ENCODE results near the gene HDHD2.

HDHD2 gene

GRCh38 chr18:47141289-47141688 is 9.0 kb downstream of the HDHD2 start:
- H3K36me3 ChIP-seq (ENCODE audit: control insufficient read depth in 1 of 2, insufficient read depth in 2 of 2, low read depth in 1 of 2, low read length in 2 of 2): peaks cover 0 to 16% of the 10 kb centered on the region in 2 experiments
- H2BK120ac ChIP-seq (ENCODE audit: low read depth, low read length): no peak overlapping the region
- H3K4me1 ChIP-seq (ENCODE audit: control insufficient read depth, insufficient read depth, low read depth, low read length): no peaks in the 10 kb centered on the region
- no peak overlapping the region for H2BK15ac ChIP-seq (ENCODE audit: low read depth, poor library complexity, severe bottlenecking)
- no peak overlapping the region for H2BK5ac ChIP-seq (ENCODE audit: low read depth, low read length, poor library complexity, severe bottlenecking)
- DNase-seq: no peak
- H2BK12ac ChIP-seq (ENCODE audit: low read length in 2 of 2): no peak overlapping the region
- no peak overlapping the region for H4K8ac ChIP-seq (ENCODE audit: low read length)
- H3K4ac ChIP-seq (ENCODE audit: low read depth in 1 of 2, low read length in 2 of 2): no peak overlapping the region
- no peaks in the 10 kb centered on the region for H3K27me3 ChIP-seq (ENCODE audit: control insufficient read depth in 1 of 2, insufficient read depth in 1 of 2, low read length in 2 of 2)
- no peak overlapping the region for H3K27ac ChIP-seq (ENCODE audit: low read length, poor library complexity, severe bottlenecking)
- no peak overlapping the region for H3K4me2 ChIP-seq (ENCODE audit: low read length, poor library complexity, severe bottlenecking)
- no peak overlapping the region for H3K14ac ChIP-seq (ENCODE audit: low read length in 2 of 2)
- no peaks in the 10 kb centered on the region for H3K9me3 ChIP-seq (ENCODE audit: control insufficient read depth, low read length)
- H3K23ac ChIP-seq (ENCODE audit: low read length in 2 of 2): no peak overlapping the region
- H3K9ac ChIP-seq (ENCODE audit: low read length): no peak overlapping the region
- H3K18ac ChIP-seq (ENCODE audit: low read depth in 1 of 2, low read length in 2 of 2): no peak overlapping the region
- no peak overlapping the region for H4K91ac ChIP-seq (ENCODE audit: low read length)
- H3K4me3 ChIP-seq (ENCODE audit: insufficient read depth in 1 of 2, low read depth in 1 of 2, low read length in 2 of 2): no peak overlapping the region
- H2AK5ac ChIP-seq (ENCODE audit: low read length, severe bottlenecking): no peak overlapping the region
- no peak overlapping the region for H2AFZ ChIP-seq (ENCODE audit: low read depth, low read length)
- peaks cover 25% of the 10 kb centered on the region for H3K79me1 ChIP-seq (replicated peaks; ENCODE audit: low read length, poor library complexity, severe bottlenecking)

GRCh38 chr18:47121146-47121545 is 29.2 kb downstream of the HDHD2 start:
- no peak overlapping the region for H3K4me3 ChIP-seq (ENCODE audit: insufficient read depth in 1 of 2, low read depth in 1 of 2, low read length in 2 of 2)
- H3K4me2 ChIP-seq (ENCODE audit: low read length, poor library complexity, severe bottlenecking): no peak overlapping the region
- H2BK5ac ChIP-seq (ENCODE audit: low read depth, low read length, poor library complexity, severe bottlenecking): no peak overlapping the region
- no peak overlapping the region for H3K27ac ChIP-seq (ENCODE audit: low read length, poor library complexity, severe bottlenecking)
- H3K9ac ChIP-seq (ENCODE audit: low read length): no peak overlapping the region
- no peaks in the 10 kb centered on the region for H3K4me1 ChIP-seq (ENCODE audit: control insufficient read depth, insufficient read depth, low read depth, low read length)
- H2BK12ac ChIP-seq (ENCODE audit: low read length in 2 of 2): no peak overlapping the region
- no peak overlapping the region for H4K91ac ChIP-seq (ENCODE audit: low read length)
- no peak overlapping the region for H2BK15ac ChIP-seq (ENCODE audit: low read depth, poor library complexity, severe bottlenecking)
- H4K8ac ChIP-seq (ENCODE audit: low read length): no peak overlapping the region
- H3K79me1 ChIP-seq (replicated peaks; ENCODE audit: low read length, poor library complexity, severe bottlenecking): peaks cover 17% of the 10 kb centered on the region
- no peak for DNase-seq
- no peaks in the 10 kb centered on the region for H3K27me3 ChIP-seq (ENCODE audit: control insufficient read depth in 1 of 2, insufficient read depth in 1 of 2, low read length in 2 of 2)
- H3K18ac ChIP-seq (ENCODE audit: low read depth in 1 of 2, low read length in 2 of 2): no peak overlapping the region
- H3K4ac ChIP-seq (ENCODE audit: low read depth in 1 of 2, low read length in 2 of 2): no peak overlapping the region
- no peak overlapping the region for H3K14ac ChIP-seq (ENCODE audit: low read length in 2 of 2)
- 95% methylated on average over 3 of the region's 3 CpGs for WGBS
- H2AFZ ChIP-seq (ENCODE audit: low read depth, low read length): no peak overlapping the region
- H3K36me3 ChIP-seq (ENCODE audit: control insufficient read depth in 1 of 2, insufficient read depth in 2 of 2, low read depth in 1 of 2, low read length in 2 of 2): peaks cover 0 to 38% of the 10 kb centered on the region in 2 experiments
- H2BK120ac ChIP-seq (ENCODE audit: low read depth, low read length): no peak overlapping the region
- no peaks in the 10 kb centered on the region for H3K9me3 ChIP-seq (ENCODE audit: control insufficient read depth, low read length)
- H2AK5ac ChIP-seq (ENCODE audit: low read length, severe bottlenecking): no peak overlapping the region
- H3K23ac ChIP-seq (ENCODE audit: low read length in 2 of 2): no peak overlapping the region

GRCh38 chr18:47120428-47120827 is 29.9 kb downstream of the HDHD2 start:
- no peaks in the 10 kb centered on the region for H3K27me3 ChIP-seq (ENCODE audit: control insufficient read depth in 1 of 2, insufficient read depth in 1 of 2, low read length in 2 of 2)
- no peak overlapping the region for H2BK12ac ChIP-seq (ENCODE audit: low read length in 2 of 2)
- no peak overlapping the region for H3K4ac ChIP-seq (ENCODE audit: low read depth in 1 of 2, low read length in 2 of 2)
- no peak overlapping the region for H3K4me3 ChIP-seq (ENCODE audit: insufficient read depth in 1 of 2, low read depth in 1 of 2, low read length in 2 of 2)
- H2BK120ac ChIP-seq (ENCODE audit: low read depth, low read length): no peak overlapping the region
- H3K9ac ChIP-seq (ENCODE audit: low read length): no peak overlapping the region
- H2AK5ac ChIP-seq (ENCODE audit: low read length, severe bottlenecking): no peak overlapping the region
- no peak overlapping the region for H3K18ac ChIP-seq (ENCODE audit: low read depth in 1 of 2, low read length in 2 of 2)
- H3K4me1 ChIP-seq (ENCODE audit: control insufficient read depth, insufficient read depth, low read depth, low read length): no peaks in the 10 kb centered on the region
- DNase-seq: no peak
- H3K79me1 ChIP-seq (replicated peaks; ENCODE audit: low read length, poor library complexity, severe bottlenecking): peaks cover 17% of the 10 kb centered on the region
- H2AFZ ChIP-seq (ENCODE audit: low read depth, low read length): no peak overlapping the region
- no peaks in the 10 kb centered on the region for H3K9me3 ChIP-seq (ENCODE audit: control insufficient read depth, low read length)
- H3K14ac ChIP-seq (ENCODE audit: low read length in 2 of 2): no peak overlapping the region
- H2BK5ac ChIP-seq (ENCODE audit: low read depth, low read length, poor library complexity, severe bottlenecking): no peak overlapping the region
- WGBS: 100% methylated on average over 1 of the region's 4 CpGs
- H3K27ac ChIP-seq (ENCODE audit: low read length, poor library complexity, severe bottlenecking): no peak overlapping the region
- H3K4me2 ChIP-seq (ENCODE audit: low read length, poor library complexity, severe bottlenecking): no peak overlapping the region
- H4K8ac ChIP-seq (ENCODE audit: low read length): no peak overlapping the region
- H4K91ac ChIP-seq (ENCODE audit: low read length): no peak overlapping the region
- no peak overlapping the region for H3K23ac ChIP-seq (ENCODE audit: low read length in 2 of 2)
- peaks cover 0 to 40% of the 10 kb centered on the region in 2 experiments for H3K36me3 ChIP-seq (ENCODE audit: control insufficient read depth in 1 of 2, insufficient read depth in 2 of 2, low read depth in 1 of 2, low read length in 2 of 2)
- no peak overlapping the region for H2BK15ac ChIP-seq (ENCODE audit: low read depth, poor library complexity, severe bottlenecking)

- Histone ChIP-seq H3K27me3 (ENCODE audit: control insufficient read depth in 1 of 2, insufficient read depth in 1 of 2, low read length in 2 of 2) (no peaks in the 10 kb centered on the region), H2AK5ac (ENCODE audit: low read length, severe bottlenecking) (no peak overlapping the region), H3K27ac (ENCODE audit: low read length, poor library complexity, severe bottlenecking) (no peak overlapping the region), H3K23ac (ENCODE audit: low read length in 2 of 2) (no peak overlapping the region), H3K4me3 (ENCODE audit: insufficient read depth in 1 of 2, low read depth in 1 of 2, low read length in 2 of 2) (no peak overlapping the region), H3K18ac (ENCODE audit: low read depth in 1 of 2, low read length in 2 of 2) (no peak overlapping the region), H3K36me3 (ENCODE audit: control insufficient read depth in 1 of 2, insufficient read depth in 2 of 2, low read depth in 1 of 2, low read length in 2 of 2) (peaks cover 3 to 37% of the 10 kb centered on the region in 2 experiments), H4K8ac (ENCODE audit: low read length) (no peak overlapping the region), H3K4me2 (ENCODE audit: low read length, poor library complexity, severe bottlenecking) (no peak overlapping the region), H3K4ac (ENCODE audit: low read depth in 1 of 2, low read length in 2 of 2) (no peak overlapping the region), H3K79me1 (replicated peaks; ENCODE audit: low read length, poor library complexity, severe bottlenecking) (peaks cover 15% of the 10 kb centered on the region), H3K4me1 (ENCODE audit: control insufficient read depth, insufficient read depth, low read depth, low read length) (no peaks in the 10 kb centered on the region), H2BK15ac (ENCODE audit: low read depth, poor library complexity, severe bottlenecking) (no peak overlapping the region), H3K9ac (ENCODE audit: low read length) (no peak overlapping the region), H2AFZ (ENCODE audit: low read depth, low read length) (no peak overlapping the region), H2BK5ac (ENCODE audit: low read depth, low read length, poor library complexity, severe bottlenecking) (no peak overlapping the region), H3K9me3 (ENCODE audit: control insufficient read depth, low read length) (no peaks in the 10 kb centered on the region), H3K14ac (ENCODE audit: low read length in 2 of 2) (no peak overlapping the region), H4K91ac (ENCODE audit: low read length) (no peak overlapping the region), H2BK120ac (ENCODE audit: low read depth, low read length) (no peak overlapping the region), H2BK12ac (ENCODE audit: low read length in 2 of 2) (no peak overlapping the region)
- no peak for DNase-seq
- 88% methylated on average over 2 of the region's 2 CpGs for WGBS
Observed at GRCh38 chr18:47118981-47119380, 31.3 kb downstream of the HDHD2 start.

All from mesenchymal stem cell (in vitro differentiated cells and primary cell).